Thyroid gland (tissue), 4 donors: ENCODE data around the gene ATP6V0D1.

Experiments
- CTCF ChIP-seq, 6 experiments: fragments of 200-600 bp in 3 of 6; fragments of 450-650 bp in 3 of 6; sonication (generic) in 3 of 6; IDR thresholded peaks; one replicate each; pipeline ENCODE4 v1.5.1; 2016 to 2019; ENCODE audit warnings: antibody characterized with exemption in 6 of 6, mild to moderate bottlenecking in 2 of 6, inconsistent platforms in 1 of 6, moderate library complexity in 1 of 6
- POLR2A ChIP-seq, 2 donors: fragments of 450-650 bp; IDR thresholded peaks; one replicate each; pipeline ENCODE4 v1.6.1; 2017; ENCODE audit warnings: antibody characterized with exemption in 2 of 2, mild to moderate bottlenecking in 2 of 2, moderate library complexity in 1 of 2

DNA sequence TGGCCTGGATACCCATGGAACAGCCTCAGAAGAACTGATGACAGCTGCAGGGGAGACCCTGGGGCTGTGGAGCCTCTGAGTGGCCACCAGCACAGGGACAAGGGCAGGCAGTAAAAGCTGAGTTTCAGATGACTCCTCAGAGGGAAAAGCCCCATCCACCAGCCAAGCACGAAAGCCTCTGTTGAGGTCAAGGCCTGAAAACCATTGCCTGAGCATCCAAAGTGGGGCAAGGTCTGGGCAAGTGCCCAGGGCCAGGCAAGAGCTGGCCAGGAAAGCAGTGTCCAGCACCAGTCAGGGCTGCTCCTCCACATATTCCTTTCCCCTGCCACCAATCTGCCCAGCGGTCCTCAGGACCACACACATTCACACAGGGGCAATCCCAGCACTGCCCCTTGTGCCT, 16.4 kb downstream of the ATP6V0D1 start:
- no peak for TF ChIP-seq CTCF (IDR thresholded peaks at IDR 0.05)
- TF ChIP-seq POLR2A (IDR thresholded peaks at IDR 0.05), result no peak
